SK-N-DZ (cell line): ENCODE measurements around the gene PGK1. TPM values are rescaled to one million over a fixed set of nuclear protein-coding genes. Genes with fewer than 3 reads are reported as not detected.
"Not testable (repeated sequence)": the region's sequence is repeated elsewhere in the genome, so short reads cannot be mapped to it uniquely, and the experiment has no call there.

Experiments used
- DNase-seq: peaks from one replicate; pipeline ENCODE4 v3.0.0-alpha.2; 2015; ENCODE audit warnings: low spot score
- polyA plus RNA-seq, 2 experiments: library from polyadenylated mRNA; depleted of rRNA; stranded (reverse); fragments of >200 nt; gene quantifications; 2 replicates each; pipeline ENCODE4 v1.2.3, GENCODE V29; 2014

PGK1 gene
- polyA plus RNA-seq (2014; cell fraction: cytosol; rRNA removed), result 478 and 493 TPM in 2 replicates
- polyA plus RNA-seq (2014; cell fraction: nucleus; rRNA removed), result 244 and 291 TPM in 2 replicates

DNA sequence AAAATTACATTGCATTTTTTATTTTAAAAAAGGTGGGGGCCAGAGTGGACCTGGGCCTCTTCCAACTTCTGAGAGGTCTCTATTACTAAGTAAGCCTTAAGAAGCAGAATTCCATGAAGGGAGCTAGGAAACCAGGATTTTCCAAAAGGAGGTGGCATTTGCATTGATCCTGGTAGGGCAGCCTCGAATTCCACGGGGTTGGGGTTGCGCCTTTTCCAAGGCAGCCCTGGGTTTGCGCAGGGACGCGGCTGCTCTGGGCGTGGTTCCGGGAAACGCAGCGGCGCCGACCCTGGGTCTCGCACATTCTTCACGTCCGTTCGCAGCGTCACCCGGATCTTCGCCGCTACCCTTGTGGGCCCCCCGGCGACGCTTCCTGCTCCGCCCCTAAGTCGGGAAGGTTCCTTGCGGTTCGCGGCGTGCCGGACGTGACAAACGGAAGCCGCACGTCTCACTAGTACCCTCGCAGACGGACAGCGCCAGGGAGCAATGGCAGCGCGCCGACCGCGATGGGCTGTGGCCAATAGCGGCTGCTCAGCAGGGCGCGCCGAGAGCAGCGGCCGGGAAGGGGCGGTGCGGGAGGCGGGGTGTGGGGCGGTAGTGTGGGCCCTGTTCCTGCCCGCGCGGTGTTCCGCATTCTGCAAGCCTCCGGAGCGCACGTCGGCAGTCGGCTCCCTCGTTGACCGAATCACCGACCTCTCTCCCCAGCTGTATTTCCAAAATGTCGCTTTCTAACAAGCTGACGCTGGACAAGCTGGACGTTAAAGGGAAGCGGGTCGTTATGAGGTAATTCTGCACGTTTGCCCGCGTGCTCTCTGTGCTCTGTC lies at the start of gene PGK1:
TSS of gene PGK1 (plus strand) at position 626 of the 824 bp plus-strand sequence. CDS start at position 719, 93 bp downstream.
- DNase-seq, result peak; percentile 95

DNA sequence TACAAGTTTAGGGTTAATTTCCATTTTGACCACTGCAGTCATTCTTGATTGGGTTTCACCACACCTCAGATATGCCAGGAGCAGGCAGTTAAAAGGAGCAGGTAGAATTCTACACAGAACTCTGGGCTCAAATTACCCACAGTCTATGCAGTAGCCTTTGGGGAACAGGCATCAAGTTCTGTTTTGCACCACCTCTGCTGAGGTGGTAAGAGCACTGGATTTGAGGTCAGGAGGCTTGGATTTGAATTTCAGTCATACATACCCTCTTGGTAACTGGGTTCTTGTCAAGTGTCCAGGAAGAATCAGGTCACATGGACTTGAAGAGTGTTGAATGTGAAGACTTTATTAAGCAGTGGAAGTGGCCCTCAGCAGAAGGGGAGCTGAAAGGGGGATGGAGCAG lies 40.4 kb upstream of the PGK1 start:
- DNase-seq, result no peak

DNA sequence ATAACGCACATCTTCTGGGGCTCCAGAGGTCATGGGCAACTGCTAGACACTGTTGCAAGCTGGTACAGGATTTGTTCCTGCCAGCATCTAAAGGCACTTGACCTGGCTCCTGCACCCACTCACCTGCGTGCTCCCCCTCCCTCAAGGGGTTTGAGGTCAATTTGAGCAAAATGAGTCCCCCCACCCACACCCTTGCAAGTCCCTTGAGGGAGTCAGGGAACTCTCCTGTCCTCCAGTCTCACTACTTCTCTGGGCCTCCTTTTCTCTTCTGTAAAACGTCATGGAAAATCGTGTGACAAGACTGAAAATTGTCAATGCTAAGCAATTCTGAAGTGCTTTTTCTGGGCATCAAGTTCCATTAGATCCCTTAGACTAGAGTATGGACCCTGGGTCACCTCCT lies 39.9 kb upstream of the PGK1 start:
- no peak for DNase-seq

GRCh38 chrX:78064698-78065601 lies 39.1 kb upstream of the PGK1 start:
- not testable (repeated sequence) for DNase-seq

- DNase-seq, result no peak
Observed at GRCh38 chrX:78066110-78066509, 37.9 kb upstream of the PGK1 start.

GRCh38 chrX:78071331-78071730 lies 32.7 kb upstream of the PGK1 start:
- DNase-seq, result no peak

DNA sequence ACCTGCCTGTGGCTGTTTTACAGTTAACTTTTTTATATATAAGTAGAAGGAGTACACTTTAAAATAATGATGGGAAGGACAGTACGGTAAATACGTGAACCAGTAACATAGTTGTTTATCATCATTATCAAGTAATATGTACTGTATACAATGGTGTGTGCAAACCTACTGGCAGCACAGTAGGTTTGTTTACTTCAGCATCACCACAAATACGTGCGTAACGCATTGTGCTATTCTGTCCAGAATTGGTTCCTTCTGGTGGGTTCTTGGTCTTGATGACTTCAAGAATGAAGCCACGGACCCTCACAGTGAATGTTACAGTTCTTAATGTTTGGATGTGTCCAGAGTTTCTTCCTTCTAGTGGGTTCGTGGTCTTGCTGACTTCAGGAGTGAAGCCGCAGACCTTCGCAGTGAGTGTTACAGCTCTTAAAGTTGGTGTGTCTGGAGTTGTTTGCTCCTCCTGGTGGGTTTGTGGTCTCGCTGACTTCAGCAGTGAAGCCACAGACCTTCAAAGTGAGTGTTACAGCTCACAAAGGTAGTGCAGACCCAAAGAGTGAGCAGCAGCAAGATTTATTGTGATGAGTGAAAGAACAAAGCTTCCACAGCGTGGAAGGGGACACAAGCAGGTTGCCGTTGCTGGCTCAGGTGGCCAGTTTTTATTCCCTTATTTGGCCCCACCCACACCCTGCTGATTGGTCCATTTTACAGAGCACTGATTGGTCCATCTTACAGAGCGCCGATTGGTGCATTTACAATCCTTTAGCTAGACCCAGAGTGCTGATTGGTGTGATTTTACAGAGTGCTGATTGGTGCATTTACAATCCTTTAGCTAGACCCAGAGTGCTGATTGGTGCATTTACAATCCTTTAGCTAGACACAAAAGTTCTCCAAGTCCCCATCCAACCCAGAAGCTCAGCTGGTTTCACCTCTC lies 30.6 kb upstream of the PGK1 start:
- DNase-seq, result not testable (repeated sequence)

GRCh38 chrX:78074088-78074487 lies 30.0 kb upstream of the PGK1 start:
- no peak for DNase-seq

GRCh38 chrX:78075787-78076389 lies 28.2 kb upstream of the PGK1 start:
- no peak for DNase-seq

DNA sequence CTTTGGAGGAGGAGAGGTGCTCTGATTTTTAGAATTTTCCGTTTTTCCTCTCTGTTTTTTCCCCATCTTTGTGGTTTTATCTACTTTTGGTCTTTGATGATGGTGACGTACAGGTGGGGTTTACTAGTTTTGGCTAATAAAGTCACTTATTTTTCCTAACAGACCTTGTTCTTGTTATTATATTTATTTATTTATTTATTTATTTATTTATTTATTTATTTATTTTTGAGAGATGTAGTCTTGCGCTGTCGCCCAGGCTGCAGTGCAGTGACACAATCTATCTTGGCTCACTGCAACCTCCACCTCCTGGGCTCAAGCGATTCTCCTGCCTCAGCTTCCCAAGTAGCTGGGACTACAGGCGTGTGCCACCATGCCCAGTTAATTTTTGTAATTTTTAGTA lies 22.6 kb upstream of the PGK1 start:
- not testable (repeated sequence) for DNase-seq

- DNase-seq, result peak; percentile 21
Observed at GRCh38 chrX:78092296-78092695, 11.8 kb upstream of the PGK1 start.

GRCh38 chrX:78098108-78098507 lies 5.9 kb upstream of the PGK1 start:
- no peak for DNase-seq

DNA sequence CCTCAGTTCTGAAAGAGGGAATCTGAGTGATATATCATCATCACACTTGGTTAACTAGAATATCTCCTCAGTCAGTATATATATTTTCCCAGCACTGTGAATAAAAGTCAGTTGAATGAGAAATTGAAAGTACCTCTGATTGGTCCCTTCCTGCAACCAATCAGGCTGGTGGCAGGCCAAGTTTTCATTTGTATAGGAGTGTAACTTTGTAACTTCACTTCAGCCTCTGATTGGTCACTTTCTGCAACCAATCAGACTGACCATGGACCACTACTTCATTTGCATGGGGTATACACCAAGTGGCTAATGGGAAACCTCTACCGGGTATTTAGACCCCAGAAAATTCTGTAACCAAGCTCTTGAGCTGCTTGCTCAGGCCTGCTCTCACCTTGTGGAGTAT lies 2.0 kb upstream of the PGK1 start:
- no peak for DNase-seq

- DNase-seq, result no peak
Observed at GRCh38 chrX:78103001-78103622, 936 bp upstream of the PGK1 start.

DNA sequence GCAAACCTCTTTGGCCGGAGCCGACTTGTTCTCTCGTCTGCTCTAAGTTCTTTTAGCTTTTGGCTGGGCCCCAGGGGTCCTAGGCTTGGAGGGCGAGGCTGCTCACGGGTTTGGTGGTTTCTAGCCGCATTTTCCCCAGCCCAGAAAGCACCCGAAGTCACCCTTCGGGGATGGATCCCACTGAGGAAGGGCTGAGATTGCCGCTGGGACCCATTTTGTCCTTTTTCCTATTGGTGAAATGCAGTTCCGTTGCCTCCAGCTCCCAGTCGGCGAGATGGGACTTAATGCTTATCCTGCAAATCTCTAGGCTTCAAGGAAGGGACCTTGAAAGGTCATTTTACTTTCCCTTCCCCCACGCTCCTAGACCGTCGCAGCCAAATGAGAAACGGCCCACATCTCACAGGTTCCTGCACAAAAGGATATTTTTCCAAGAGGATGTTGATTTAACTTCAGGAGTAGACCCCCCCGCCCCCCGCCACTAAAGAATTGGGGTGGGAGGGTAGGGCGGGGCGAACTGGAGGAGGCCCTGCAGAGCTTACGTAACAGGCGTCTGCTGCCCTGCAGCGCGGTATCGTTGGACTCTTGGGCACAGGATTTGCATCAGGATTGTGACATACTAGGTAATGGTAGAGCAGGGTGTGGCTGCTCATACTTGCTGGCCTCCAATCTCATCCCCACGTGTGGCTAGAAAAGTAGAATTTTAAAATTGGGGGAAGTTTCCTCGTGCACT lies 564 bp downstream of the PGK1 start:
- peak; percentile 13 for DNase-seq

GRCh38 chrX:78105944-78106650 lies 2.0 kb downstream of the PGK1 start:
- no peak for DNase-seq

GRCh38 chrX:78106651-78106986 lies 2.6 kb downstream of the PGK1 start:
- no peak for DNase-seq

- no peak for DNase-seq
Observed at GRCh38 chrX:78109458-78109857, 5.4 kb downstream of the PGK1 start.
